PC-9 (cell line): Measurements from ENCODE around the gene DHRS7B.
"Not testable (repeated sequence)": the region's sequence is repeated elsewhere in the genome, so short reads cannot be mapped to it uniquely, and the experiment has no call there.

Experiments used
- EZH2 ChIP-seq: fragments of 200-600 bp; sonication (generic); IDR thresholded peaks from 2 replicates; pipeline ENCODE4 v1.8.0; 2017; ENCODE audit warnings: antibody characterized with exemption, low read depth
- TF ChIP-seq, protein P1 (sequence below): fragments of 200-600 bp; sonication (generic); conservative IDR thresholded peaks from 2 replicates; pipeline ENCODE4 v1.6.1; 2017; ENCODE audit warnings: mixed run types, antibody characterized with exemption, mild to moderate bottlenecking, moderate library complexity

DNA sequence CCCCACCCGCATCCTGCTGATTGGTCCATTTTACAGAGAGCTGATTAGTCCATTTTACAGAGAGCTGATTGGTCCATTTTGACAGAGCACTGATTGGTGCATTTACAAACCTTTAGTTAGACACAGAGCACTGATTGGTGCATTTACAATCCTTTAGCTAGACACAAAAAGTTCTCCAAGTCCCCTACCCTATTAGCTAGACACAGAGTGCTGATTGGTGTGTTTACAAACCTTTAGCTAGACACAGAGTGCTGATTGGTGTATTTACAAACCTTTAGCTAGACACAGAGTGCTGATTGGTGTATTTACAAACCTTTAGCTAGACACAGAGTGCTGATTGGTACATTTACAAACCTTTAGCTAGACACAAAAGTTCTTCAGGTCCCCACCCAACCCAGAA, 41.5 kb upstream of the DHRS7B start:
- not testable (repeated sequence) for TF ChIP-seq EZH2
- TF ChIP-seq, protein P1, sequence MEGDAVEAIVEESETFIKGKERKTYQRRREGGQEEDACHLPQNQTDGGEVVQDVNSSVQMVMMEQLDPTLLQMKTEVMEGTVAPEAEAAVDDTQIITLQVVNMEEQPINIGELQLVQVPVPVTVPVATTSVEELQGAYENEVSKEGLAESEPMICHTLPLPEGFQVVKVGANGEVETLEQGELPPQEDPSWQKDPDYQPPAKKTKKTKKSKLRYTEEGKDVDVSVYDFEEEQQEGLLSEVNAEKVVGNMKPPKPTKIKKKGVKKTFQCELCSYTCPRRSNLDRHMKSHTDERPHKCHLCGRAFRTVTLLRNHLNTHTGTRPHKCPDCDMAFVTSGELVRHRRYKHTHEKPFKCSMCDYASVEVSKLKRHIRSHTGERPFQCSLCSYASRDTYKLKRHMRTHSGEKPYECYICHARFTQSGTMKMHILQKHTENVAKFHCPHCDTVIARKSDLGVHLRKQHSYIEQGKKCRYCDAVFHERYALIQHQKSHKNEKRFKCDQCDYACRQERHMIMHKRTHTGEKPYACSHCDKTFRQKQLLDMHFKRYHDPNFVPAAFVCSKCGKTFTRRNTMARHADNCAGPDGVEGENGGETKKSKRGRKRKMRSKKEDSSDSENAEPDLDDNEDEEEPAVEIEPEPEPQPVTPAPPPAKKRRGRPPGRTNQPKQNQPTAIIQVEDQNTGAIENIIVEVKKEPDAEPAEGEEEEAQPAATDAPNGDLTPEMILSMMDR: not testable (repeated sequence)
